Cardiac muscle cell (in vitro differentiated cells and primary cell): Measurements from ENCODE around the gene DBH. TPM values are rescaled to one million over a fixed set of nuclear protein-coding genes. Genes with fewer than 3 reads are reported as not detected.

Source experiments
- DNase-seq, 2 donors: peaks; one replicate each; pipeline versions ENCODE4 v3.0.0 to v3.0.0-alpha.2; 2010 to 2017; ENCODE audit warnings: low read depth in 1 of 2, low spot score in 1 of 2
- H3K27ac ChIP-seq: fragments of 200-600 bp; sonication (generic); 2 replicates; pipeline ENCODE4 v1.5.1; 2016
- H3K27me3 ChIP-seq: fragments of 200-600 bp; sonication (generic); 2 replicates; pipeline ENCODE4 v1.6.0; 2016; ENCODE audit warnings: control low read depth
- H3K36me3 ChIP-seq: fragments of 200-600 bp; sonication (generic); 2 replicates; pipeline ENCODE4 v1.5.1; 2016; ENCODE audit warnings: control low read depth
- H3K4me1 ChIP-seq: fragments of 200-600 bp; sonication (generic); 2 replicates; pipeline ENCODE4 v1.8.1; 2017; ENCODE audit warnings: low read depth, mild to moderate bottlenecking, mixed run types
- H3K4me3 ChIP-seq: fragments of 200-600 bp; sonication (generic); 2 replicates; pipeline ENCODE4 v1.5.1; 2016; ENCODE audit warnings: mild to moderate bottlenecking
- H3K9me3 ChIP-seq: fragments of 200-600 bp; sonication (generic); 2 replicates; pipeline ENCODE4 v1.5.1; 2017; ENCODE audit warnings: low read depth, mild to moderate bottlenecking, control low read depth
- CTCF ChIP-seq: IDR thresholded peaks from 2 replicates; pipeline ENCODE4 v1.5.1; 2012; ENCODE audit warnings: low read depth, mild to moderate bottlenecking, low read length
- polyA plus RNA-seq: library from polyadenylated mRNA; unstranded; fragments of >200 nt; fragmentation: Nextera tagmentation; extraction: Ambion mirVana; gene quantifications from 2 replicates; pipeline ENCODE4 v1.2.1, GENCODE V29; 2016
- total RNA-seq: library from RNA; depleted of rRNA; stranded (reverse); fragments of >200 nt; gene quantifications from 2 replicates; pipeline ENCODE4 v1.2.3, GENCODE V29; 2016

DBH gene
- total and polyA plus RNA-seq, 2 experiments from 2014 or later, result 0.07 TPM; not detected in 1

- Histone ChIP-seq H3K36me3 (no peaks in the 10 kb centered on the region), H3K4me3 (no peak overlapping the region), H3K4me1 (no peaks in the 10 kb centered on the region), H3K27me3 (no peaks in the 10 kb centered on the region), H3K9me3 (no peaks in the 10 kb centered on the region), H3K27ac (no peak overlapping the region)
- TF ChIP-seq CTCF, result no peak
- no peak for DNase-seq
Observed at GRCh38 chr9:133707763-133708245, 71.6 kb downstream of the DBH start.

GRCh38 chr9:133708246-133709014 lies 72.3 kb downstream of the DBH start:
- Histone ChIP-seq H3K9me3 (no peaks in the 10 kb centered on the region), H3K27ac (no peak overlapping the region), H3K36me3 (no peaks in the 10 kb centered on the region), H3K27me3 (no peaks in the 10 kb centered on the region), H3K4me1 (peaks cover 5% of the 10 kb centered on the region), H3K4me3 (no peak overlapping the region)
- TF ChIP-seq CTCF, result no peak
- DNase-seq, result no peak

Other genes with a start within 250 kb of the DBH start
- 35.7 and 50.2 TPM in 2 replicates for gene REXO4, start 218.4 kb upstream of the DBH start, total RNA-seq
- gene REXO4, start 218.4 kb upstream of the DBH start, polyA plus RNA-seq, result 27.1 and 30.1 TPM in 2 replicates
- gene ADAMTS13, start 214.0 kb upstream of the DBH start, total RNA-seq, result 12.2 and 16.9 TPM in 2 replicates
- 10.1 and 11.2 TPM in 2 replicates for gene ADAMTS13, start 214.0 kb upstream of the DBH start, polyA plus RNA-seq
- gene CACFD1, start 176.4 kb upstream of the DBH start, total RNA-seq, result 61.7 and 73.8 TPM in 2 replicates
- 56.6 and 64.0 TPM in 2 replicates for gene CACFD1, start 176.4 kb upstream of the DBH start, polyA plus RNA-seq
- gene SLC2A6, start 157.3 kb upstream of the DBH start, total RNA-seq, result 2.4 and 8.6 TPM in 2 replicates
- 3.9 and 8.6 TPM in 2 replicates for gene SLC2A6, start 157.3 kb upstream of the DBH start, polyA plus RNA-seq
- gene MYMK, start 111.4 kb upstream of the DBH start, total RNA-seq, result not detected in 2 replicates
- not detected in 2 replicates for gene MYMK, start 111.4 kb upstream of the DBH start, polyA plus RNA-seq
- 27.2 and 38.3 TPM in 2 replicates for gene ADAMTSL2, start 101.7 kb upstream of the DBH start, total RNA-seq
- 13.6 and 18.4 TPM in 2 replicates for gene ADAMTSL2, start 101.7 kb upstream of the DBH start, polyA plus RNA-seq
- gene FAM163B, start 27.0 kb upstream of the DBH start, total RNA-seq, result 4.6 and 5.6 TPM in 2 replicates
- 0.20 TPM in 1 of 2 replicates, not detected in the other for gene FAM163B, start 27.0 kb upstream of the DBH start, polyA plus RNA-seq
- 10.8 and 16.9 TPM in 2 replicates for gene SARDH, start 102.0 kb downstream of the DBH start, total RNA-seq
- 6.0 and 8.5 TPM in 2 replicates for gene SARDH, start 102.0 kb downstream of the DBH start, polyA plus RNA-seq